ENCODE results near the gene ACLY.

The ACLY gene

DNA sequence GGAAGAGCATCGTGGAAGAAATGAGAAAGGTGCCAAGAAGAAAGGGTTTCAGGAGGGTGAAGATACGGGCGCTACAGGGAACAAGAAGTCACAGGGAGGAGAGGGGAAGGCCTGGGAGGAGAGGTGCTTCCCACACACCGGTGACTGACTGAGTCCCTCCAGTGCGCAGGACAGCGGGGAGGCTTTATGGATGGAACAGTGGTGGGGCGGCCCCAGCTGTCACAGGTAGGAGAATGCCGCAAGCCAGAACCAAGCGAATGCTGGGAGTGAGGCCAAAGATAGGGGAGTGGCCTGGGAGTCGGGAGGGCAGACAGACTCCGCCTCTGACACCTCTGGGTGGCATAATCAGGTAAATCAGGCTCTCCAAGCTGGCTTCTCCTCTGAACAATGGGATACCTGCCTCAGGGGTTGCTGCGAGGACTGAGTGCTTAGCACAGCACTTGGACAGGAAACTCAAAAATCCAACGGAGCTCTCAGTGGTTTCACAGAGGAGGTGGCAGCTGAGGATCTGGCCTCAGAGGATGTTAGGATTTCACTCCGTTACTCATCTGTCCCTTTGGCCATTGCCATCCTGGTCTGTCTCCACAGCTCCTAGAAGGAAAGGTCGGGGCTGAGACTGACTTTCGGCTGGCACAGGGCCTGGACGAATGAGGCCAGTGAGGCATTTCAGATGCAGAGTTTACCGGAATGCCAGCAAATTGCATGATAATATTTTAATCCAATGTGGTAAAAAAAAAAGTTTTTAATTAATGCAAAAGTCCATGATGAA, 47.1 kb upstream of the ACLY start:
- Histone ChIP-seq H3K27me3 (ENCODE audit: insufficient read depth, poor library complexity, severe bottlenecking) (no peaks in the 10 kb centered on the region), H3K4me3 (replicated peaks; ENCODE audit: insufficient read depth, low read length) (peak overlapping the region; percentile 76), H3K27ac (replicated peaks) (peak overlapping the region; percentile 51)
- DNase-seq (ENCODE audit: low read depth in 1 of 2, low spot score in 1 of 2) = peak in 1 of 2 experiments; percentile 33
- TF ChIP-seq SPI1 (IDR thresholded peaks at IDR 0.05; ENCODE audit: borderline replicate concordance, low read depth) (no peak), POLR2AphosphoS5 (IDR thresholded peaks at IDR 0.05; ENCODE audit: low read depth) (no peak), GABPA (IDR thresholded peaks at IDR 0.05; ENCODE audit: low read depth) (no peak)
- TF ChIP-seq, protein P1, sequence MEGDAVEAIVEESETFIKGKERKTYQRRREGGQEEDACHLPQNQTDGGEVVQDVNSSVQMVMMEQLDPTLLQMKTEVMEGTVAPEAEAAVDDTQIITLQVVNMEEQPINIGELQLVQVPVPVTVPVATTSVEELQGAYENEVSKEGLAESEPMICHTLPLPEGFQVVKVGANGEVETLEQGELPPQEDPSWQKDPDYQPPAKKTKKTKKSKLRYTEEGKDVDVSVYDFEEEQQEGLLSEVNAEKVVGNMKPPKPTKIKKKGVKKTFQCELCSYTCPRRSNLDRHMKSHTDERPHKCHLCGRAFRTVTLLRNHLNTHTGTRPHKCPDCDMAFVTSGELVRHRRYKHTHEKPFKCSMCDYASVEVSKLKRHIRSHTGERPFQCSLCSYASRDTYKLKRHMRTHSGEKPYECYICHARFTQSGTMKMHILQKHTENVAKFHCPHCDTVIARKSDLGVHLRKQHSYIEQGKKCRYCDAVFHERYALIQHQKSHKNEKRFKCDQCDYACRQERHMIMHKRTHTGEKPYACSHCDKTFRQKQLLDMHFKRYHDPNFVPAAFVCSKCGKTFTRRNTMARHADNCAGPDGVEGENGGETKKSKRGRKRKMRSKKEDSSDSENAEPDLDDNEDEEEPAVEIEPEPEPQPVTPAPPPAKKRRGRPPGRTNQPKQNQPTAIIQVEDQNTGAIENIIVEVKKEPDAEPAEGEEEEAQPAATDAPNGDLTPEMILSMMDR (IDR thresholded peaks at IDR 0.05; ENCODE audit: insufficient read depth, low read length) = no peak
- TF ChIP-seq, protein P2, sequence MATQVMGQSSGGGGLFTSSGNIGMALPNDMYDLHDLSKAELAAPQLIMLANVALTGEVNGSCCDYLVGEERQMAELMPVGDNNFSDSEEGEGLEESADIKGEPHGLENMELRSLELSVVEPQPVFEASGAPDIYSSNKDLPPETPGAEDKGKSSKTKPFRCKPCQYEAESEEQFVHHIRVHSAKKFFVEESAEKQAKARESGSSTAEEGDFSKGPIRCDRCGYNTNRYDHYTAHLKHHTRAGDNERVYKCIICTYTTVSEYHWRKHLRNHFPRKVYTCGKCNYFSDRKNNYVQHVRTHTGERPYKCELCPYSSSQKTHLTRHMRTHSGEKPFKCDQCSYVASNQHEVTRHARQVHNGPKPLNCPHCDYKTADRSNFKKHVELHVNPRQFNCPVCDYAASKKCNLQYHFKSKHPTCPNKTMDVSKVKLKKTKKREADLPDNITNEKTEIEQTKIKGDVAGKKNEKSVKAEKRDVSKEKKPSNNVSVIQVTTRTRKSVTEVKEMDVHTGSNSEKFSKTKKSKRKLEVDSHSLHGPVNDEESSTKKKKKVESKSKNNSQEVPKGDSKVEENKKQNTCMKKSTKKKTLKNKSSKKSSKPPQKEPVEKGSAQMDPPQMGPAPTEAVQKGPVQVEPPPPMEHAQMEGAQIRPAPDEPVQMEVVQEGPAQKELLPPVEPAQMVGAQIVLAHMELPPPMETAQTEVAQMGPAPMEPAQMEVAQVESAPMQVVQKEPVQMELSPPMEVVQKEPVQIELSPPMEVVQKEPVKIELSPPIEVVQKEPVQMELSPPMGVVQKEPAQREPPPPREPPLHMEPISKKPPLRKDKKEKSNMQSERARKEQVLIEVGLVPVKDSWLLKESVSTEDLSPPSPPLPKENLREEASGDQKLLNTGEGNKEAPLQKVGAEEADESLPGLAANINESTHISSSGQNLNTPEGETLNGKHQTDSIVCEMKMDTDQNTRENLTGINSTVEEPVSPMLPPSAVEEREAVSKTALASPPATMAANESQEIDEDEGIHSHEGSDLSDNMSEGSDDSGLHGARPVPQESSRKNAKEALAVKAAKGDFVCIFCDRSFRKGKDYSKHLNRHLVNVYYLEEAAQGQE (IDR thresholded peaks at IDR 0.05; ENCODE audit: insufficient replicate concordance, low read depth) = no peak

DNA sequence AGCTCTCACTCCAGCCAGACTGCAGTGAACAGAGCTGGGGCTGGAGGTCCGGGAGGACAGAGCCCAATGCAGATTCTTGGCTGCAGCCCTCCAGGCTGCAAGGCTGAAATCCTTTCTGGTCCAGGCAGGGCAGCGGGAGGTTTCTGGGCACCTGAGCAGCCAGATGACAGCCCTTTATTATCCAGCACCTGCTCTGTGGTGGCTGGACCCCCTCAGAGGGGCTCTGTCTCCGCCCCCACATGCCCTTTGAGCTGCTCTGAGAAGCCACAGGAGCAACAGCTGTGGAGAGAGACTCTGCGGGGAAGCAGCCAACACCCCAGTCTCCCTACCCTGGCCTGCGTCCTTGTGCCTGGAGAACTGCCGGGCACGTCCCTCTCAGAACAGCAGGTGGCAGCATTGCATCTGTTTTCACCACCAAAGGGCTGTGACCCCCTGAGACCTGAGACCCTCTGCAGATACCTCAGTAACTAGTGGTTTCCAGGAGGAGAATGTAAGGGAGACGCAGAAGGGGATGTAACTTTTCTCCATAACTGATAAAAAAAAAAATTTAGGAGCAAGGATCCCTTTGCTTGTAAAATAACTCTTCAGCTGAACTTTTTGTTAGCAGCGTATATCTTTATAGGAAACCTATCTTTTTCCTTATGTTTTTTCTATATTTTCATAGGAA, 44.1 kb upstream of the ACLY start:
- DNase-seq (ENCODE audit: low read depth in 1 of 2, low spot score in 1 of 2) = peak; percentile 39 to 64
- no peaks in the 10 kb centered on the region for H3K27me3 ChIP-seq (ENCODE audit: insufficient read depth, poor library complexity, severe bottlenecking)
- no peak for TF ChIP-seq SPI1 (IDR thresholded peaks at IDR 0.05; ENCODE audit: borderline replicate concordance, low read depth)
- no peak for TF ChIP-seq GABPA (IDR thresholded peaks at IDR 0.05; ENCODE audit: low read depth)
- no peak for TF ChIP-seq POLR2AphosphoS5 (IDR thresholded peaks at IDR 0.05; ENCODE audit: low read depth)
- TF ChIP-seq, protein P1 (IDR thresholded peaks at IDR 0.05; ENCODE audit: insufficient read depth, low read length) = peak; percentile 94
- H3K4me3 ChIP-seq (replicated peaks; ENCODE audit: insufficient read depth, low read length) = no peak overlapping the region
- H3K27ac ChIP-seq (replicated peaks) = no peak overlapping the region

DNA sequence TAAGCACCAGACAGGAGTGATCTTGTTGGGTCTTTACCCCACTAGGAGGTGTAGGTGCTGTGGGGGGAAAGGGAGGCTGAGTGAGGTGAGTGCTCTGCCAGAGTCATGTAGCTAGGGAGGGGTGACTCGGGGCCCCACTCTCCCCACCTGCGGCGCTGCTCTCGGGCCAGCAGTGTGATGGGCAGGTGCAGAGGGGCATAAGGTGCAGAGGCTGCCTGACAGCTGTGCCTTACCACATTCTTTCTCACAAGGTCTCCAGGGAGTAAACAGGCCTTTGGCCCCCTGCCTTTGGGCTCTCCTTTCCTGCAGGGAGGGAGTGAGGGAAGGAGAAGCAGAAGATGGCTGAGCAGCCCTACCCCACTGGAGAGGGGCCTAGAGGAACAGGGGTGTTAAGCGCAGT, 43.4 kb upstream of the ACLY start:
- no peak for DNase-seq (ENCODE audit: low read depth in 1 of 2, low spot score in 1 of 2)
- H3K27ac ChIP-seq (replicated peaks) = no peak overlapping the region
- no peak for TF ChIP-seq SPI1 (IDR thresholded peaks at IDR 0.05; ENCODE audit: borderline replicate concordance, low read depth)
- TF ChIP-seq, protein P2 (IDR thresholded peaks at IDR 0.05; ENCODE audit: insufficient replicate concordance, low read depth) = no peak
- TF ChIP-seq GABPA (IDR thresholded peaks at IDR 0.05; ENCODE audit: low read depth) = no peak
- TF ChIP-seq, protein P1 (IDR thresholded peaks at IDR 0.05; ENCODE audit: insufficient read depth, low read length) = no peak
- TF ChIP-seq POLR2AphosphoS5 (IDR thresholded peaks at IDR 0.05; ENCODE audit: low read depth) = no peak
- H3K27me3 ChIP-seq (ENCODE audit: insufficient read depth, poor library complexity, severe bottlenecking) = no peaks in the 10 kb centered on the region
- no peak overlapping the region for H3K4me3 ChIP-seq (replicated peaks; ENCODE audit: insufficient read depth, low read length)
